HEK293T (cell line): ENCODE measurements around the gene CXCR2.

Experiments used
- BHLHE40 ChIP-seq: fragments of 450-650 bp; IDR thresholded peaks from 2 replicates; pipeline ENCODE4 v1.6.1; 2016; ENCODE audit warnings: mild to moderate bottlenecking, moderate library complexity, borderline replicate concordance
- FOXA1 ChIP-seq: fragments of 450-650 bp; IDR thresholded peaks from 2 replicates; pipeline ENCODE4 v1.6.1; 2016; ENCODE audit warnings: mild to moderate bottlenecking
- FOXM1 ChIP-seq: fragments of 450-650 bp; IDR thresholded peaks from 2 replicates; pipeline ENCODE4 v1.6.1; 2017; ENCODE audit warnings: mild to moderate bottlenecking, borderline replicate concordance
- HDGF ChIP-seq: fragments of 450-650 bp; IDR thresholded peaks from 2 replicates; pipeline ENCODE4 v1.6.1; 2017; ENCODE audit warnings: antibody characterized with exemption, borderline replicate concordance
- LEF1 ChIP-seq: fragments of 450-650 bp; IDR thresholded peaks from 2 replicates; pipeline ENCODE4 v1.6.1; 2017; ENCODE audit warnings: mild to moderate bottlenecking, borderline replicate concordance
- NFRKB ChIP-seq: fragments of 450-650 bp; IDR thresholded peaks from 2 replicates; pipeline ENCODE4 v1.6.1; 2016; ENCODE audit warnings: mild to moderate bottlenecking, moderate library complexity
- SP1 ChIP-seq: fragments of 450-650 bp; IDR thresholded peaks from 2 replicates; pipeline ENCODE4 v1.6.1; 2017
- SUZ12 ChIP-seq: fragments of 450-650 bp; IDR thresholded peaks from 2 replicates; pipeline ENCODE4 v1.6.1; 2016; ENCODE audit warnings: mild to moderate bottlenecking
- TARDBP ChIP-seq: fragments of 450-650 bp; IDR thresholded peaks from 2 replicates; pipeline ENCODE4 v1.6.1; 2016
- ZNF384 ChIP-seq: fragments of 450-650 bp; IDR thresholded peaks from 2 replicates; pipeline ENCODE4 v1.6.1; 2016
- TF ChIP-seq, protein P1 (sequence below): fragments of 450-650 bp; IDR thresholded peaks from 2 replicates; pipeline ENCODE4 v1.6.1; 2016

DNA sequence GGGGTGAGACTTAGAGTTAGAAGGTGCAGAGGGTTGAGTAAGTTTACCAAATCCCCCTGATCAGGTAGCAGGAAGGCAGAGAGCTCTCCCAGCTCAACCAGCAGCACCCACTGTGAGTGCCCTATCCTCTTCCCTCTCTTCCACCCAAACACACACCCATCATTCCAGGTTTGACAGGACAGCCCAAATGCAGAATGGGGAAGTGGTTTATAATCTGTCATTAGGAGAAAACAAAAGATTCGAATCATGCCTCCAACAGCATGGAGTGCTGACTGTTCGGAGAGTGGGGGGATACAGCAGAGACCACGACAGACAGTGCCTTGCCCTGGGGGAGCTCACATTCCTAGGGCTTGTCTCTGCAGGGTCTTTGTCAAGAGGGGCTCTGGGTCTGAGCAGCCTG, 11.7 kb downstream of the CXCR2 start:
- TF ChIP-seq LEF1 = no peak
- TF ChIP-seq ZNF384 = no peak
- no peak for TF ChIP-seq TARDBP
- no peak for TF ChIP-seq SP1
- TF ChIP-seq BHLHE40 = no peak
- no peak for TF ChIP-seq NFRKB
- TF ChIP-seq, protein P1, sequence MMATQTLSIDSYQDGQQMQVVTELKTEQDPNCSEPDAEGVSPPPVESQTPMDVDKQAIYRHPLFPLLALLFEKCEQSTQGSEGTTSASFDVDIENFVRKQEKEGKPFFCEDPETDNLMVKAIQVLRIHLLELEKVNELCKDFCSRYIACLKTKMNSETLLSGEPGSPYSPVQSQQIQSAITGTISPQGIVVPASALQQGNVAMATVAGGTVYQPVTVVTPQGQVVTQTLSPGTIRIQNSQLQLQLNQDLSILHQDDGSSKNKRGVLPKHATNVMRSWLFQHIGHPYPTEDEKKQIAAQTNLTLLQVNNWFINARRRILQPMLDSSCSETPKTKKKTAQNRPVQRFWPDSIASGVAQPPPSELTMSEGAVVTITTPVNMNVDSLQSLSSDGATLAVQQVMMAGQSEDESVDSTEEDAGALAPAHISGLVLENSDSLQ = no peak
- no peak for TF ChIP-seq FOXA1
- no peak for TF ChIP-seq HDGF
- TF ChIP-seq FOXM1 = no peak
- TF ChIP-seq SUZ12 = no peak
